HG03159 (cell line): ENCODE measurements around the gene LAMC1.

ENCODE experiments used
- ATAC-seq: cut with Tn5 transposase; IDR thresholded peaks from one replicate; pipeline ENCODE4 v1.9.1; 2021; ENCODE audit warnings: mild to moderate bottlenecking, moderate library complexity; ENCODE audit not compliant: unreplicated experiment

The LAMC1 gene

GRCh38 chr1:183101841-183102276, 78.6 kb downstream of the LAMC1 start:
- ATAC-seq: peak; percentile 65

GRCh38 chr1:183103147-183103546, 79.9 kb downstream of the LAMC1 start:
- ATAC-seq: no peak

GRCh38 chr1:183103577-183103976, 80.4 kb downstream of the LAMC1 start:
- no peak for ATAC-seq

GRCh38 chr1:183105449-183105848, 82.2 kb downstream of the LAMC1 start:
- ATAC-seq: no peak

GRCh38 chr1:183106166-183106565, 82.9 kb downstream of the LAMC1 start:
- no peak for ATAC-seq

- ATAC-seq: no peak
These were observed 83.5 kb downstream of the LAMC1 start for GRCh38 chr1:183106746-183107145.

GRCh38 chr1:183110326-183110880, 87.2 kb downstream of the LAMC1 start:
- no peak for ATAC-seq

GRCh38 chr1:183114441-183114840, 91.2 kb downstream of the LAMC1 start:
- no peak for ATAC-seq

GRCh38 chr1:183116416-183116815, 93.2 kb downstream of the LAMC1 start:
- ATAC-seq: no peak

GRCh38 chr1:183121609-183122008, 98.4 kb downstream of the LAMC1 start:
- ATAC-seq: no peak

- ATAC-seq: no peak
These were observed 101.0 kb downstream of the LAMC1 start for GRCh38 chr1:183124259-183124658.

GRCh38 chr1:183125279-183125999, 102.2 kb downstream of the LAMC1 start:
- ATAC-seq: no peak

GRCh38 chr1:183126000-183126366, 102.8 kb downstream of the LAMC1 start:
- ATAC-seq: no peak

GRCh38 chr1:183126528-183126927, 103.3 kb downstream of the LAMC1 start:
- no peak for ATAC-seq

- ATAC-seq: no peak
These were observed 106.9 kb downstream of the LAMC1 start for GRCh38 chr1:183129921-183130690.

GRCh38 chr1:183131166-183131565, 107.9 kb downstream of the LAMC1 start:
- ATAC-seq: no peak

GRCh38 chr1:183135336-183135735, 112.1 kb downstream of the LAMC1 start:
- ATAC-seq: no peak

- no peak for ATAC-seq
These were observed 114.6 kb downstream of the LAMC1 start for GRCh38 chr1:183137782-183138181.

- ATAC-seq: no peak
These were observed 115.1 kb downstream of the LAMC1 start for GRCh38 chr1:183138301-183138700.

GRCh38 chr1:183139281-183139942, 116.2 kb downstream of the LAMC1 start:
- no peak for ATAC-seq

- ATAC-seq: no peak
These were observed 117.4 kb downstream of the LAMC1 start for GRCh38 chr1:183140633-183141032.
